ENCODE measurements around the gene SYT12. TPM values are rescaled to one million over a fixed set of nuclear protein-coding genes. Genes with fewer than 3 reads are reported as not detected.

The SYT12 gene
- total RNA-seq, 2 experiments from 2014 or later: not detected

DNA sequence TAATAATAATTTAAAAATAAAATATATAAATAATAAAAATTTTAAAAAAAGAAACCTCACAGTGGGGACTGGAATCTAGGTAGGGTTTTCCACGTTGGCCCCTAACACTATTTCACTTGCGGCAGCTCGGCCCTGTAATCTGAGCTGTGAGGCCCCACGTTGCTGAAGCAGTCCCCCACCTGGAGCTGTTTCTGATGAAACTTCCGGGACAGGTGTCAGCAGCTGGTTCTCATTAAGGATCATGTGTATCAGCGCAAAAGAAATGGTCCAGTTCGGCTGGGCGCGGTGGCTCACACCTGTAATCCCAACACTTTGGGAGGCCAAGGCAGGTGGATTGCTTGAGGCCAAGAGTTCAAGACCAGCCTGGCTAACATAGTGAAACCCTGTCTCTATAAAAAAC lies 51.0 kb downstream of the SYT12 start:
- H3K27me3 Mint-ChIP-seq: peaks cover 3% of the 10 kb centered on the region

DNA sequence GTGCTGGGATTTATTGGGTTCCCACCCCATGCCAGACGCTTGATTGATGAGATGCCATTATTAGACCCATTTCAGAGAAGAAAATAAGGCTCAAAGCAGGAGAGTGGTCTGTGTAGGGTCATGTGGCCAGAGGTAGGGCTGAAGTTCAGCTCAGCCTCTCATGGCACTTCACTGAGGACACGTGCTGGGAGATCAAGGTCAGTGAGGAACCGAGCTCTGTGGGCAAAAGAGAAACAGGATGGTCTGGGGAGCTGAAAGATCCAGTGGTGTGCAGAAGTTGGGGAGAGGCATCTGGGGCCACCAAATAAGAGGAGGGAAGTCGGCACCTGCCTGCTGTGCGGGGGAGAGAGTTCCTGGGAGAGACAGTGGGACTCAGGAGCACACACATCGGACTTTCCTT lies 53.3 kb downstream of the SYT12 start:
- DNase-seq: no peak
- H3K4me1 Mint-ChIP-seq (ENCODE audit: low read depth): peaks cover 15% of the 10 kb centered on the region
- no peak overlapping the region for H3K4me3 Mint-ChIP-seq
- CTCF ChIA-PET: interaction anchor here (1.2 kb wide), 1 partner anchor 23 kb away, joined by 10 read pairs; no protein-coding TSS in a partner anchor
- H3K27ac Mint-ChIP-seq: no peak overlapping the region
- no peaks in the 10 kb centered on the region for H3K9me3 Mint-ChIP-seq
- H3K36me3 Mint-ChIP-seq: no peaks in the 10 kb centered on the region
- intact Hi-C loops (cut with micrococcal nuclease): no loop called here
- POLR2A ChIA-PET: no interaction called here
- H3K27me3 Mint-ChIP-seq: peaks cover 3% of the 10 kb centered on the region

More for the DNA sequence above, 51.0 kb downstream of the SYT12 start:
- ChIA-PET CTCF (interaction anchor here (8.4 kb wide), 1 partner anchor 20 kb away, joined by 81 read pairs; the partner anchor contains the start of gene RHOD), POLR2A (no interaction called here)
- no peaks in the 10 kb centered on the region for H3K36me3 Mint-ChIP-seq
- no peak overlapping the region for H3K4me3 Mint-ChIP-seq
- intact Hi-C loops (cut with micrococcal nuclease): loop anchor here (2.0 kb wide), 1 partner anchor 379 kb away; no protein-coding TSS in a partner anchor
- no peak for DNase-seq
- H3K4me1 Mint-ChIP-seq (ENCODE audit: low read depth): peaks cover 10% of the 10 kb centered on the region
- no peak overlapping the region for H3K27ac Mint-ChIP-seq
- no peaks in the 10 kb centered on the region for H3K9me3 Mint-ChIP-seq

DNA sequence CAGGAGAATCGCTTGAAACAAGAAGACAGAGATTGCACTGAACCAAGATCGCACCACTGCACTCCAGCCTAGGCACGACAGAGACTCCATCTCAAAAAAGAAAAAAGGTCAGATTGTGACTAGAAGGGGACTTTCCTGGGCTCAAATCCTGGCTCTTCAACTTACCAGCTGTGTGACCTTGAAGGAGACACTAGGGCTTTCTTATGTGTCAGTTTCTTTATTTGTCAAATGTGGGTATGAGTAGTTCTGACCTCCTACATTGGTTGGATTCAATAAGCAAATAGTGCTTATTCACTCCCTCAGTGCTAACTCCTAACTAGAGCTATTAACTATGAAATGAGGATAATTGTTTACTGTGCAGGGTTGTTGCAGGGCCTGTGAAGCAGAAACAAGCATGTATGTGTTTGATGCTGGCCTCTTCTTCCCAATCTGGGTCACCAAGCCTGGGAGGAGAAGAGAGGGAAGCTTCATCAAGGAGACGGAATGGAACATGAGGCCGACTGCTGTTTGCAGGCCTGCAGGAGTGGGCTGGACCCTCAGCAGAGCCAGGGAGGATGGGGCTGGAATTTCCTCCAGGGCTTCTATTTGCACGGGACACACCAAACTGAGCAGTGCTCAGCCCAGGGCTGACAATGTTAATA lies 56.3 kb downstream of the SYT12 start:
- Mint-ChIP-seq H3K9me3 (no peaks in the 10 kb centered on the region), H3K36me3 (no peaks in the 10 kb centered on the region), H3K4me3 (no peak overlapping the region), H3K27me3 (peaks cover 9% of the 10 kb centered on the region), H3K27ac (peak overlapping the region; percentile 40), H3K4me1 (ENCODE audit: low read depth) (peaks cover 20% of the 10 kb centered on the region)
- intact Hi-C loops (cut with micrococcal nuclease): no loop called here
- DNase-seq: peak; percentile 36
- ChIA-PET POLR2A (interaction anchor here (1.6 kb wide), 1 partner anchor 15 kb away, joined by 3 read pairs; no protein-coding TSS in a partner anchor), CTCF (interaction anchor here (1.0 to 2.2 kb wide), 4 partner anchors 38 to 303 kb away, joined by 3 to 8 read pairs (median 3); no protein-coding TSS in a partner anchor)

DNA sequence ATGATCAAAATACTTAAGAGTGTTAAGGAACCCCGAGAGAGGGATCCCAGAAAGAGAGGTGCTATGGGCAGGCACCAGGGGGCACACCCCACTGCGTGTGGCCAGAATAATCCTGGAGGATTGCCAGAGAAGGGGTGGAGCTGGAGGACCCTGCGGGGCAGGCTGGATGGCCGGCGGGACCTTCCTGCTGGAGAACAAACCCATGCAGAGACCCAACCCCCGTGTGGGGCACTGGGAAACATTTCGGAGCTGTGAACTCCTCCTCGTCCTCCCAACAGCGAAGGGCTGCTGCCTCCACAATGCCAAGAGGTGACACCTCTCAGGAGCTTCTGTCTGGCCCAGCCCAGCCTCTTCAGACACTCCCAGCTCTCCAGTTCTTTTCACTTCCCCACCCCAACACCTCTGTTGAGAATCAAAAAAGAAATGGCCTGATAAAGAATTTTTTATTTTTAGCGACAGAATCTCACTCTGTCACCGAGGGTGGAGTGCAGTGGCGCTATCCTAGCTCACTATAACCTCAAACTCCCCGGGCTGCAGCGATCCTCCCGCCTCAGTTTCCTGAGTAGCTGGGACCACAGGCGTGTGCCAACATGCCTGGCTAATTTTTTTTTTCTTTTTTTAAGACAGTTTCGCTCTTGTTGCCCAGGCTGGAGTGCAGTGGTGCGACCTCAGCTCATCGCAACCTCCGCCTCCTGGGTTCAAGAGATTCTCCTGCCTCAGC lies 59.3 kb downstream of the SYT12 start:
- intact Hi-C loops (cut with micrococcal nuclease): loop anchor here (10.0 kb wide), 1 partner anchor 233 kb away; no protein-coding TSS in a partner anchor
- Mint-ChIP-seq H3K27me3 (peaks cover 6% of the 10 kb centered on the region), H3K36me3 (no peaks in the 10 kb centered on the region), H3K9me3 (no peaks in the 10 kb centered on the region), H3K4me3 (no peak overlapping the region), H3K4me1 (ENCODE audit: low read depth) (peaks cover 20% of the 10 kb centered on the region), H3K27ac (no peak overlapping the region)
- no peak for DNase-seq
- ChIA-PET POLR2A (interaction anchor here (0.6 kb wide), 3 partner anchors 62 to 239 kb away, joined by 3 to 4 read pairs (median 4); partner anchors contain the start of gene RCE1), CTCF (interaction anchor here (0.6 to 3.1 kb wide), 16 partner anchors 10 to 717 kb away, joined by 3 to 13 read pairs (median 4); partner anchors contain the start of genes CLCF1 and KDM2A)

DNA sequence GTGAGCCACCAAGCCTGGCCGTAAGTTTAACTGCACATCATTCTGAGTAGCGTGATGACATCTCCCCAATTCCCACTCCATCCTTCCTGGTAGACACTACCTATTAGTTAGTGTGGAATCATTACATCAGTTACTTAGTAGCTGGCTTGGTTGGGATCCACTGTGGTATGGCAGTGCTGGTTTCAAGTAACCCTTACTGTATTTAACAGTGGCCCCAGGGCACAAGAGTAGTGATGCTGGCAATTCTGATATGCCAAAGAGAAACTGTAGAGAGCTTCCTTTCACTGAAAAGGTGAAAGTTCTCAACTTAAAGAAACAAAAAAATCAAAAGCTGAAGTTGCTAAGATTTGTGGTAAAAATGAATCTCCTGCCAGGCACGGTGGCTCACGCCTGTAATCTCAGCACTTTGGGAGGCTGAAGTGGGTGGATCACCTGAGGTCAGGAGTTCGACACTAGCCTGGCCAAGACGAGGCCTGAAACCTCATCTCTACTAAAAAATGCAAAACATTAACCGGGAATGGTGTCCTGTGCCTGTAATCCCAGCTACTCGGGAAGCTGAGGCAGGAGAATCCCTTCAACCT lies 60.9 kb downstream of the SYT12 start:
- intact Hi-C loops (cut with micrococcal nuclease): loop anchor here (10.0 kb wide), 1 partner anchor 231 kb away; no protein-coding TSS in a partner anchor

DNA sequence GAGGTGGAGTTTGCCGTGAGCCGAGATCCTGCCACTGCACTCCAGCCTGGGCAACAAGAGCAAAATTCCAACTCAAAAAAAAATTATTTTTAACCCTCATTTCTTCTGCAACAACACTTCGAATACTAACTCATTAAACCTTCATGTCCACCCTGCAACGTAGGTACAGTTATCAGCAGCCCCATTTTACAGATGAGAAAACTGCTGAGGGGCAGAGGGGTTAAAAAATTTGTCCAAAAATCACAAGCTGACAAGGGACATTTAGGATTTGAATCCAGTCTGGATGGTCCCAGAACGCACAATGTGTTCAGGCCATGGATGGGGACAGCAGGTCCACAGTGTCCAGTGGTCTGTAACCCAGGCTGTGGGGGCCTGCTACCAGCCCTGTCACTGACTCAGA lies 62.7 kb downstream of the SYT12 start:
- Mint-ChIP-seq H3K27me3 (peaks cover 6% of the 10 kb centered on the region), H3K9me3 (no peaks in the 10 kb centered on the region), H3K4me3 (no peak overlapping the region), H3K36me3 (no peaks in the 10 kb centered on the region), H3K27ac (no peak overlapping the region), H3K4me1 (ENCODE audit: low read depth) (peaks cover 9% of the 10 kb centered on the region)
- CTCF ChIA-PET: interaction anchor here (0.6 kb wide), 1 partner anchor 82 kb away, joined by 3 read pairs; no protein-coding TSS in a partner anchor
- DNase-seq: no peak
- intact Hi-C loops (cut with micrococcal nuclease): loop anchor here (10.0 kb wide), 1 partner anchor 229 kb away; no protein-coding TSS in a partner anchor
- POLR2A ChIA-PET: no interaction called here

More for the DNA sequence above, 60.9 kb downstream of the SYT12 start:
- H3K27ac Mint-ChIP-seq: no peak overlapping the region
- DNase-seq: no peak
- peaks cover 6% of the 10 kb centered on the region for H3K27me3 Mint-ChIP-seq
- H3K9me3 Mint-ChIP-seq: no peaks in the 10 kb centered on the region
- no peaks in the 10 kb centered on the region for H3K36me3 Mint-ChIP-seq
- H3K4me1 Mint-ChIP-seq (ENCODE audit: low read depth): peaks cover 15% of the 10 kb centered on the region
- ChIA-PET CTCF (interaction anchor here (0.7 to 2.2 kb wide), 5 partner anchors 12 to 298 kb away, joined by 3 to 13 read pairs (median 4); no protein-coding TSS in a partner anchor), POLR2A (no interaction called here)
- H3K4me3 Mint-ChIP-seq: no peak overlapping the region

DNA sequence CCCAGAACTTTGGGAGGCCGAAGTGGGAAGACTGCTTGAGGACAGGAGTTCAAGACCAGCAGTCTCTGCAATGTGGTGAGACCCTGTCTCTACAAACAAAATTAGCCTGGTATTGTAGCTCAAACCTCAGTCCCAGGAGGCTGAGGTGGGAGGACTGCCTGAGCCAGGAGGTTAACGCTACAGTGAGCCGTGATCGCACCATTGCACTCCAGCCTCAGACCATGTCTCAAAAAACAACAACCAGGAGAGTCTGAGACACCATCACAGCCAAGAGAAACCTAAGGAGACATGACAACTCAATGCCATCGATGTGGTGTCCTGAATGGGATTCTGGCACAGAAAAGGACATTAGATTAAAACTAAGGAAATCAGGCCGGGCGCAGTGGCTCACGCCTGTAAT lies 67.8 kb downstream of the SYT12 start:
- ChIA-PET CTCF (no interaction called here), POLR2A (no interaction called here)
- Mint-ChIP-seq H3K4me1 (ENCODE audit: low read depth) (no peaks in the 10 kb centered on the region), H3K27ac (no peak overlapping the region), H3K36me3 (no peaks in the 10 kb centered on the region), H3K4me3 (no peak overlapping the region), H3K9me3 (no peaks in the 10 kb centered on the region), H3K27me3 (no peaks in the 10 kb centered on the region)
- no peak for DNase-seq
- intact Hi-C loops (cut with micrococcal nuclease): no loop called here

DNA sequence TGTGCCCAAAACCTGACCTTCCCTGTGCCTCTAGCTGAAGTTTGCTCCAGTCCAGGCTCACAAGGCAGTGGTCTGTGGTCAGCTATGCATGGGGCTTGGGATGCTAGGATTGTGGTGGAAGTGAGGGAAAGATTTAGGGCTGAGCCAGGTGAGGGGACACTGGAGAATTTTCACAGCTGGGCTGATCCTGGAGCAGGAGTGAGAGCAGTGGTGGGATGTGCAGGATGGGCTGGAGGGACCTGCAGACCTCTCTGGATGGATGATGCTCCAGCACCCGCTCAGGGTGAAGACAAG lies 72.2 kb downstream of the SYT12 start:
- Mint-ChIP-seq H3K4me1 (ENCODE audit: low read depth) (peaks cover 3% of the 10 kb centered on the region), H3K27me3 (no peaks in the 10 kb centered on the region), H3K36me3 (no peaks in the 10 kb centered on the region), H3K4me3 (no peak overlapping the region), H3K9me3 (no peaks in the 10 kb centered on the region), H3K27ac (no peak overlapping the region)
- intact Hi-C loops (cut with micrococcal nuclease): no loop called here
- CTCF ChIA-PET: interaction anchor here (0.6 to 1.4 kb wide), 2 partner anchors 72 to 115 kb away, joined by 4 to 7 read pairs; no protein-coding TSS in a partner anchor
- no peak for DNase-seq
- POLR2A ChIA-PET: no interaction called here

DNA sequence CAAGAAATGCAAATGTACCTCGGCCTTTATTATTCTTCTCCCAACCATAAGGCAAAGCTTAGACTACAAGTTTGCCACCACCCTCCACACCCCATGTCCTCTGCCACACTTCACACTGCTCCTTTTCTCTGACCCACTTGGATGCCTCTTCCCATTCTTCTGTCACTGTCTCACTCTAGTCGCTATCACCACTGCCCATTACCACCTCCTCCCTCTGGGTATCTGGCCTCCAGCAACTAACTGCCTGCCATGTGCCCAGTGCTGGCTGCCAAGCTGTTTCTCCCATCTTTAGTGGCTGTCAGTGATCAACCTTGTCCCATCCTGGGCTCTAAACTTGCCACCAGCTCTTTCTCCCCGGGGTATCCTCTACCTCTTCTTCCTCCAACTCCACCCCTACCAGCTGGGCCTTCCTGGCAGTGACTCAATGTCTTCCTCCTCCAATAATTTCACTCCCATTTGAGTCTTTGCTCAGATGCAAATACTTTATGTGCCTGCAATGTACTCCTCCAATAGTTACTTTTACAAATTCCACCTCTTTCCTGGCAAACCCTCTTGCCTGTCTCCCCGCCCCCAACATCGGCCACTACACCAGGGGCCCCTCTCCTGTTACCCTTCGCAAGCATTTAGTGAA lies 76.0 kb downstream of the SYT12 start:
- Mint-ChIP-seq H3K36me3 (no peaks in the 10 kb centered on the region), H3K9me3 (no peaks in the 10 kb centered on the region), H3K4me3 (no peak overlapping the region), H3K27ac (no peak overlapping the region), H3K4me1 (ENCODE audit: low read depth) (peaks cover 10% of the 10 kb centered on the region), H3K27me3 (no peaks in the 10 kb centered on the region)
- intact Hi-C loops (cut with micrococcal nuclease): no loop called here
- DNase-seq: no peak
- CTCF ChIA-PET: no interaction called here
- POLR2A ChIA-PET: no interaction called here

DNA sequence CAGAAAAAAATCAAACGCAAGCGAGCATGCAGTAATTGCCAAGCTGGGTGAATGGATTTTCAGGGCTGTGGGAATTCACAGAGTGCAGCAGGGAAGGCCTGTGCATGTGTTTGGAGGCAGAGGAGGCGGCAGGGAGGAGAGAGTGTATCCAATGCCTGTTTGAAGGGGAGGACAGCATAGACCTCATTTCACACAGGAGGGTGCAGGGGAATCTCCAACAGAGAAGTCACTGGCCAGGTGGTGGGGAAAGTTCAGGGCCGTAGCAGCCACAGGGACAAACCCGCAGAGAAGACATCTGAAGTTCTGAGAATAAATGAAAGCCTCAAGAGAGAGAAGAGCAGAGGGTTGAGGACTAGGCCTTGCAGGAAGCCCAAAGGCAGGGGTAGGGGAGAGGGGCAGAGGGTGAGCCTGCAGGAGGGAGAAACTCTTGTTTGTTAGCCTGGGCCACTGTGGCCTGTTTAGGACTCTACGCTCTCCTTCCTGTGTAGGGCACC lies 76.9 kb downstream of the SYT12 start:
- DNase-seq: no peak
- H3K27me3 Mint-ChIP-seq: no peaks in the 10 kb centered on the region
- H3K27ac Mint-ChIP-seq: no peak overlapping the region
- H3K4me3 Mint-ChIP-seq: no peak overlapping the region
- ChIA-PET CTCF (interaction anchor here (0.8 kb wide), 1 partner anchor 692 kb away, joined by 3 read pairs; no protein-coding TSS in a partner anchor), POLR2A (no interaction called here)
- peaks cover 13% of the 10 kb centered on the region for H3K4me1 Mint-ChIP-seq (ENCODE audit: low read depth)
- no peaks in the 10 kb centered on the region for H3K36me3 Mint-ChIP-seq
- no peaks in the 10 kb centered on the region for H3K9me3 Mint-ChIP-seq
- intact Hi-C loops (cut with micrococcal nuclease): no loop called here
